Pancreas (tissue), 10 donors: Measurements from ENCODE around the gene KHDC4. TPM values are rescaled to one million over a fixed set of nuclear protein-coding genes. Genes with fewer than 3 reads are reported as not detected.

Experiments used
- ATAC-seq, 4 donors: fragments of 200-7000 bp; cut with Tn5 transposase; one replicate each; pipeline versions ENCODE4 v1.8.0 to v1.9.1; 2020; ENCODE audit warnings: mild to moderate bottlenecking in 4 of 4, moderate library complexity in 4 of 4
- DNase-seq, 6 donors: peaks; one replicate each; pipeline ENCODE4 v3.0.0-alpha.2; 2020
- FAIRE-seq: peaks from 2 replicates; lab custom pipeline; 2012; peaks lifted over from hg19 to GRCh38; lab: Jason Lieb, UNC
- H3K27ac ChIP-seq, 4 donors: fragments of 200-600 bp; sonication (generic); 1 replicate in 3 of 4; 2 replicates in 1 of 4; pipeline versions ENCODE4 v1.5.0 to v1.8.0; 2020
- H3K27me3 ChIP-seq, 4 donors: fragments of 200-600 bp; one replicate each; pipeline ENCODE4 v1.8.0; 2021
- H3K36me3 ChIP-seq, 3 donors: fragments of 200-600 bp; sonication (generic) in 1 of 3; one replicate each; pipeline versions ENCODE4 v1.5.0 to v1.8.0; 2020 to 2021
- H3K4me1 ChIP-seq, 3 donors: fragments of 200-600 bp; one replicate each; pipeline ENCODE4 v1.8.0; 2021
- H3K4me3 ChIP-seq, 4 donors: fragments of 200-600 bp; sonication (generic) in 2 of 4; one replicate each; pipeline versions ENCODE4 v1.5.0 to v1.8.0; 2020 to 2021
- H3K9me3 ChIP-seq, 4 donors: fragments of 200-600 bp; one replicate each; pipeline ENCODE4 v1.8.0; 2021
- CTCF ChIP-seq, 4 donors: fragments of 200-600 bp; sonication (generic) in 3 of 4; IDR thresholded peaks; one replicate each; pipeline versions ENCODE4 v1.5.0 to v1.8.0; 2021; ENCODE audit warnings: antibody characterized with exemption in 4 of 4
- WGBS, 2 donors: extraction: QIAGEN DNeasy Blood & Tissue Kit; methylation state at CpG; one replicate each; pipeline ENCODE4 v1.1.7; 2013; 5-methylcytosine and 5-hydroxymethylcytosine counted together
- intact Hi-C, 3 donors: fragments of 100-400 bp; cut with DNase I; formaldehyde crosslinking; loops; one replicate each; pipeline versions ENCODE4 v1.11.1 to v1.14.2; 2022
- polyA plus RNA-seq, 2 donors: library from polyadenylated mRNA; stranded (reverse); fragments of 200-250 nt; gene quantifications; one replicate each; pipeline ENCODE4 v1.2.3, GENCODE V29; 2013
- total RNA-seq, 6 donors: library from RNA; stranded (reverse); fragmentation: NEBNext Ultra II Directional in 4 of 6; extraction: Animal tissue kit (Norgen Biotek cat#: 25700) in 4 of 6; gene quantifications; one replicate each; pipeline versions ENCODE4 v1.2.1 to v1.2.4, GENCODE V29; 2021 to 2023
- donor health status: healthy with polysubstance abuse.
- donor health status: DM: no; HTN: no; CAD: no; lungs with moderate emphysema.
- donor health status: DM: no; HTN: no; CAD: no.
- donor health status: control.
- donor health status: control.
- donor health status: Bipolar disorder and iron deficiency.
- donor health status: DM: yes; HTN: yes; CAD: no.
- donor health status: DM: no; HTN: no; CAD: no.
- donor health status: DM: no; HTN: no; CAD: no.
- donor health status: DM: yes; HTN: yes; CAD: no.

Gene KHDC4
- total and polyA plus RNA-seq, 8 donors: 11.9 to 32.8 (median 19.1) TPM

- H3K27me3 ChIP-seq: no peaks in the 10 kb centered on the region
- no peaks in the 10 kb centered on the region for H3K9me3 ChIP-seq
- 84 to 86% methylated on average over 3 of the region's 3 CpGs for WGBS, 2 donors
- H3K4me1 ChIP-seq: peaks cover 0 to 5% (median 0%) of the 10 kb centered on the region in 3 donors
- intact Hi-C loops: no loop called here
- H3K36me3 ChIP-seq: no peaks in the 10 kb centered on the region
- FAIRE-seq: no peak
- H3K27ac ChIP-seq: peak overlapping the region in 1 of 4 donors; percentile 85
- H3K4me3 ChIP-seq: no peak overlapping the region
- TF ChIP-seq CTCF (IDR thresholded peaks at IDR 0.05): no peak
- no peak for ATAC-seq
- no peak for DNase-seq
Observed at GRCh38 chr1:155973723-155974122, 39.5 kb upstream of the KHDC4 start.

- Histone ChIP-seq H3K4me3 (no peak overlapping the region), H3K27ac (no peak overlapping the region), H3K9me3 (no peaks in the 10 kb centered on the region), H3K36me3 (no peaks in the 10 kb centered on the region), H3K4me1 (peaks cover 0 to 5% (median 0%) of the 10 kb centered on the region in 3 donors), H3K27me3 (no peaks in the 10 kb centered on the region)
- 88 to 90% methylated on average over 9 of the region's 9 CpGs for WGBS, 2 donors
- ATAC-seq (no peak), DNase-seq (no peak), FAIRE-seq (no peak)
- intact Hi-C loops: no loop called here
- TF ChIP-seq CTCF (IDR thresholded peaks at IDR 0.05): no peak
Observed at GRCh38 chr1:155971910-155972809, 37.9 kb upstream of the KHDC4 start.

GRCh38 chr1:155970531-155971167, 36.4 kb upstream of the KHDC4 start:
- H3K36me3 ChIP-seq: peaks cover 0 to 5% (median 0%) of the 10 kb centered on the region in 3 donors
- peaks cover 0 to 5% (median 0%) of the 10 kb centered on the region in 3 donors for H3K4me1 ChIP-seq
- no peak overlapping the region for H3K4me3 ChIP-seq
- intact Hi-C loops: no loop called here
- no peaks in the 10 kb centered on the region for H3K27me3 ChIP-seq
- FAIRE-seq (no peak), DNase-seq (peak in 1 of 6 donors; percentile 65), ATAC-seq (peak in 3 of 4 donors; percentile 49 to 81 (median 76))
- peak overlapping the region in 1 of 4 donors; percentile 1 for H3K27ac ChIP-seq
- TF ChIP-seq CTCF (IDR thresholded peaks at IDR 0.05): no peak
- no peaks in the 10 kb centered on the region for H3K9me3 ChIP-seq
- 71 to 72% methylated on average over 11 of the region's 11 CpGs for WGBS, 2 donors

- H3K4me1 ChIP-seq: peaks cover 0 to 5% (median 0%) of the 10 kb centered on the region in 3 donors
- H3K27me3 ChIP-seq: no peaks in the 10 kb centered on the region
- peaks cover 0 to 5% (median 0%) of the 10 kb centered on the region in 3 donors for H3K36me3 ChIP-seq
- intact Hi-C loops: no loop called here
- FAIRE-seq: no peak
- DNase-seq: no peak
- no peak for ATAC-seq
- H3K4me3 ChIP-seq: no peak overlapping the region
- H3K9me3 ChIP-seq: no peaks in the 10 kb centered on the region
- no peak for TF ChIP-seq CTCF (IDR thresholded peaks at IDR 0.05)
- WGBS, 2 donors: 87 to 94% methylated on average over 8 to 9 of the region's 9 CpGs
- H3K27ac ChIP-seq: no peak overlapping the region
Observed at GRCh38 chr1:155969377-155969791, 35.2 kb upstream of the KHDC4 start.
